Loucy (cell line): Measurements from ENCODE around the gene ADGRG2.

Experiments
- EZH2phosphoT487 ChIP-seq: fragments of 200-600 bp; IDR thresholded peaks from 2 replicates; pipeline ENCODE4 v1.6.1; 2018; ENCODE audit warnings: antibody characterized with exemption, mild to moderate bottlenecking, moderate library complexity, borderline replicate concordance
- TF ChIP-seq, protein P1 (sequence below): fragments of 200-600 bp; sonication (generic); conservative IDR thresholded peaks from 2 replicates; pipeline ENCODE4 v1.5.1; 2014; ENCODE audit warnings: mild to moderate bottlenecking, antibody characterized with exemption, low read length

GRCh38 chrX:19162851-19163250 is 40.6 kb upstream of the ADGRG2 start:
- TF ChIP-seq EZH2phosphoT487: no peak
- TF ChIP-seq, protein P1, sequence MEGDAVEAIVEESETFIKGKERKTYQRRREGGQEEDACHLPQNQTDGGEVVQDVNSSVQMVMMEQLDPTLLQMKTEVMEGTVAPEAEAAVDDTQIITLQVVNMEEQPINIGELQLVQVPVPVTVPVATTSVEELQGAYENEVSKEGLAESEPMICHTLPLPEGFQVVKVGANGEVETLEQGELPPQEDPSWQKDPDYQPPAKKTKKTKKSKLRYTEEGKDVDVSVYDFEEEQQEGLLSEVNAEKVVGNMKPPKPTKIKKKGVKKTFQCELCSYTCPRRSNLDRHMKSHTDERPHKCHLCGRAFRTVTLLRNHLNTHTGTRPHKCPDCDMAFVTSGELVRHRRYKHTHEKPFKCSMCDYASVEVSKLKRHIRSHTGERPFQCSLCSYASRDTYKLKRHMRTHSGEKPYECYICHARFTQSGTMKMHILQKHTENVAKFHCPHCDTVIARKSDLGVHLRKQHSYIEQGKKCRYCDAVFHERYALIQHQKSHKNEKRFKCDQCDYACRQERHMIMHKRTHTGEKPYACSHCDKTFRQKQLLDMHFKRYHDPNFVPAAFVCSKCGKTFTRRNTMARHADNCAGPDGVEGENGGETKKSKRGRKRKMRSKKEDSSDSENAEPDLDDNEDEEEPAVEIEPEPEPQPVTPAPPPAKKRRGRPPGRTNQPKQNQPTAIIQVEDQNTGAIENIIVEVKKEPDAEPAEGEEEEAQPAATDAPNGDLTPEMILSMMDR: no peak
